ENCODE data around the gene MRPS14.

DNA sequence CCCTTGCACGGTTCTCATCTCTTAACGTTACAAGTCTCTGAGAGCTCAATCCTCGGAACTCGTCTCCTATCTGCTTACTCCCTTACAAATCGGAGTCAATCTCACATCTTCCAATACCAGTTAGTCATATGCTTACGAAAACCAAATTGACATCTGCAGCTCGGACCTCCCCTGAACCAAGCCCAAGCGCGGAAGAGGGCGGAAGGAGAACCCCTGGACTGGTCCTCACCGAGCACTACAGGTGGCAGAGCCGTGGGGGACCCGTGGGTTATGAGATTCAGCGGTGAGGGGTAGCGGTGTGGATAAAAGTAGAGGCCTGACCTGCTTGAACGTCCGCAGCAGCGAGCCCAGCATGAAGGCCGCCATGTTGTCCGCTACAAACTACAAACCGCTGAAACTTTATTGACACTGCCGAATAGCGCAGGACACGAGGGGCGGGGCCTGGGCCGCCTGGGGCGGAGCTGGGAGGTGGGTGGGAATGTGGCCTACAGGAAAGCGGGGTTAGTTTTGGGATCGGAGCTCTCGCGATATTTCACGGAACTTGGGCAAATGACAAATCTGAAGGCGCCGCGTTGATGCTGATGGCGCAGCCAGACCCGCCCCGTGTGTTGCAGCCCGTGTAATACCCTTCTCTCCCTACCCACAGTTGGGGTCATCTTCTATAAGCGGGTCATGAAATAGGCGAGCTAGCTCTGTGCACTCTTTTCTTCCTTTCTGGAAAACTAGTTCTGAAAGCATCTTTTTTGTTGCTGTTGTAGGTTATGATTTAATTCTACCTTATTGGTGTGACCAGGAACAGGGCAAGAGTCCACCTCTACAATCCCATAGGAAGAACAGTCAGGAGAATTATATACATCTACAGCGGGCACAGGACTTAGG, at the start of gene MRPS14:
- TF ChIP-seq, protein P1, sequence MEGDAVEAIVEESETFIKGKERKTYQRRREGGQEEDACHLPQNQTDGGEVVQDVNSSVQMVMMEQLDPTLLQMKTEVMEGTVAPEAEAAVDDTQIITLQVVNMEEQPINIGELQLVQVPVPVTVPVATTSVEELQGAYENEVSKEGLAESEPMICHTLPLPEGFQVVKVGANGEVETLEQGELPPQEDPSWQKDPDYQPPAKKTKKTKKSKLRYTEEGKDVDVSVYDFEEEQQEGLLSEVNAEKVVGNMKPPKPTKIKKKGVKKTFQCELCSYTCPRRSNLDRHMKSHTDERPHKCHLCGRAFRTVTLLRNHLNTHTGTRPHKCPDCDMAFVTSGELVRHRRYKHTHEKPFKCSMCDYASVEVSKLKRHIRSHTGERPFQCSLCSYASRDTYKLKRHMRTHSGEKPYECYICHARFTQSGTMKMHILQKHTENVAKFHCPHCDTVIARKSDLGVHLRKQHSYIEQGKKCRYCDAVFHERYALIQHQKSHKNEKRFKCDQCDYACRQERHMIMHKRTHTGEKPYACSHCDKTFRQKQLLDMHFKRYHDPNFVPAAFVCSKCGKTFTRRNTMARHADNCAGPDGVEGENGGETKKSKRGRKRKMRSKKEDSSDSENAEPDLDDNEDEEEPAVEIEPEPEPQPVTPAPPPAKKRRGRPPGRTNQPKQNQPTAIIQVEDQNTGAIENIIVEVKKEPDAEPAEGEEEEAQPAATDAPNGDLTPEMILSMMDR (IDR thresholded peaks at IDR 0.05) = no peak
- TF ChIP-seq EP300 (IDR thresholded peaks at IDR 0.05) = no peak
